ENCODE results near the gene NKPD1. TPM values are rescaled to one million over a fixed set of nuclear protein-coding genes. Genes with fewer than 3 reads are reported as not detected.

Gene NKPD1
- total RNA-seq, 3 donors from 2014 or later: 0.16 to 1.3 (median 1.0) TPM

DNA sequence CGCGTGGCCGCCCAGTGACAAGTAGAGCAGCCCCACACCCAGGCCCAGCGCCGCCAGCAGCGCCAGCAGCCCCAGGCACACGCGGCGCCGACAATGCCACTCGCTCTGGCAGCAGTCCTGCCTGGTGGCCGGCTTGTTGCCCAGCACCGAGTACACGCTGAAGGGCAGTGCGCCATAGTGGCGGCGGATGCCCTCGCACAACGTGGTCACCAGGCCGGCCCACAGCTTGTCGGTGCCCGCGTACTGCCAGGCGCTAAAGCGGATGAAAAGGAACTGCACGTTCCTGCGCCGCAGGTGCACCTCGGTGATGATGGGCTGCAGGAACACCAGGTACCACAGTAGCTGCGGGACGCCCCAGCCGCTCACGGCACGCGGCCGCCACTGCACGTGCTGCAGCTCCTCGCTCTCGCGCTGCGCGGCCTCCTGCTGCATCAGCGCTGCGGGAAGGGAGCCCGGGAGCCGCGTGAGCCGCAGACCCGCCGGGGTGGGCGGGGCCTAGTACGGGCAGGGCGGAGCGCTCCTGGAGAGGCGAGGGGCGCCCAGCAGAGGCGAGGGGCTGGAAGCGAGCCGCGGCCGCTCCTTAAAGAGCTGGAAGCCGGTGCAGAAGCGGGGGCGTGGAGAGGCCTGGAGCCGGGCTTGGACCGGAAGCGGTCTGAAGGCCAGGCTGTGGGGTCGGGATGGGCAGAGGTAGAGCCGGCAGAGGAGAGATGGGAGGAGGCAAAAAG lies 7.3 kb downstream of the NKPD1 start:
- TF ChIP-seq, protein P1, sequence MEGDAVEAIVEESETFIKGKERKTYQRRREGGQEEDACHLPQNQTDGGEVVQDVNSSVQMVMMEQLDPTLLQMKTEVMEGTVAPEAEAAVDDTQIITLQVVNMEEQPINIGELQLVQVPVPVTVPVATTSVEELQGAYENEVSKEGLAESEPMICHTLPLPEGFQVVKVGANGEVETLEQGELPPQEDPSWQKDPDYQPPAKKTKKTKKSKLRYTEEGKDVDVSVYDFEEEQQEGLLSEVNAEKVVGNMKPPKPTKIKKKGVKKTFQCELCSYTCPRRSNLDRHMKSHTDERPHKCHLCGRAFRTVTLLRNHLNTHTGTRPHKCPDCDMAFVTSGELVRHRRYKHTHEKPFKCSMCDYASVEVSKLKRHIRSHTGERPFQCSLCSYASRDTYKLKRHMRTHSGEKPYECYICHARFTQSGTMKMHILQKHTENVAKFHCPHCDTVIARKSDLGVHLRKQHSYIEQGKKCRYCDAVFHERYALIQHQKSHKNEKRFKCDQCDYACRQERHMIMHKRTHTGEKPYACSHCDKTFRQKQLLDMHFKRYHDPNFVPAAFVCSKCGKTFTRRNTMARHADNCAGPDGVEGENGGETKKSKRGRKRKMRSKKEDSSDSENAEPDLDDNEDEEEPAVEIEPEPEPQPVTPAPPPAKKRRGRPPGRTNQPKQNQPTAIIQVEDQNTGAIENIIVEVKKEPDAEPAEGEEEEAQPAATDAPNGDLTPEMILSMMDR (IDR thresholded peaks at IDR 0.05): no peak
- TF ChIP-seq POLR2A (IDR thresholded peaks at IDR 0.05) (no peak), POLR2AphosphoS5 (IDR thresholded peaks at IDR 0.05) (no peak)
- H3K36me3 ChIP-seq: no peaks in the 10 kb centered on the region
- no peaks in the 10 kb centered on the region for H3K9me3 ChIP-seq
- intact Hi-C loops (cut with DNase I; ENCODE audit: low total_unique reads): no loop called here
- peak overlapping the region; percentile 18 to 64 (median 46) for H3K4me3 ChIP-seq
- peaks cover 19% of the 10 kb centered on the region in 2 donors for H3K4me1 ChIP-seq
- no peak for DNase-seq (ENCODE audit: low spot score in 2 of 2)
- H3K27ac ChIP-seq: peak overlapping the region in 1 of 2 donors; percentile 9
- H3K27me3 ChIP-seq: peaks cover 2 to 8% of the 10 kb centered on the region in 2 donors

DNA sequence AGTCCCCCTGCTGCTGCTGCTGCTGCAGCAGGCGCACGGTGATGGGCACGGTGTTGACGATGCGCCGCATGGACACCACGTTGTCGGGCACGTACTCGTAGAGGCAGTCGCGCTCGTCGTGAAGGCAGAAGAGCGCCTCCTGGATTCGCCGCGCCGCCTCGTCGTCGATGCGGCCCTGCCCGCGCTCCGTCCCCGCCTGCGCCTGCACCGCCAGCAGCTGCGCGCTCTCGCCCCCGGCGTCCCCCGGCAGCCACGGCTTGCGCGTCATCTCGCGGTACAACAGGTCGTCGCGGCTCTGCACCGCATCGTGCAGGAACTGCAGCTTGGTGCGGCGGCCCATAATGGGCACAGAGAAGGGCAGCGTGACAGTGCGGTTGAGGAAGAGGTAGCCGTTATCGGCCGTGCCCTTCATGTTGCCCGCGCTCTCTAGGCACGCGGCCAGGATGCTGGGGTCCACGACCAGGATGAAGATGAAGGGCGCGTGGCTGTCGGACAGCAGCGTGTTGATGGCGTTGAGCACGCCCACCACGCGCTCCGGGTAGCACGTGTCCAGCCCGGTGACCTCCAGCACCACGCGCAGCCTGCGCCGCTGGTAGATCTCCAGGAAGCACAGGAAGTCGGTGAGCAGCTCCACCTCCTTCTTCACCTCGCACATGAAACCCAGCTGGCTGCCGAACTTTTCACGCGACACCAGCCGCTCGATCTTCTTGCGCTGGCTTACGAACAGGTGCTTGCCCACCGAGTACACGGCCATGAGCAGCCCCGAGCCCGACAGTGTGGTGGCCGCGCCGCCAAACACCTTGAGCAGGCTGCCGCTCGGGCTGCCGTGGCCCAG lies 8.1 kb downstream of the NKPD1 start:
- H3K27me3 ChIP-seq: peaks cover 2 to 8% of the 10 kb centered on the region in 2 donors
- no peaks in the 10 kb centered on the region for H3K36me3 ChIP-seq
- intact Hi-C loops (cut with DNase I; ENCODE audit: low total_unique reads): no loop called here

DNA sequence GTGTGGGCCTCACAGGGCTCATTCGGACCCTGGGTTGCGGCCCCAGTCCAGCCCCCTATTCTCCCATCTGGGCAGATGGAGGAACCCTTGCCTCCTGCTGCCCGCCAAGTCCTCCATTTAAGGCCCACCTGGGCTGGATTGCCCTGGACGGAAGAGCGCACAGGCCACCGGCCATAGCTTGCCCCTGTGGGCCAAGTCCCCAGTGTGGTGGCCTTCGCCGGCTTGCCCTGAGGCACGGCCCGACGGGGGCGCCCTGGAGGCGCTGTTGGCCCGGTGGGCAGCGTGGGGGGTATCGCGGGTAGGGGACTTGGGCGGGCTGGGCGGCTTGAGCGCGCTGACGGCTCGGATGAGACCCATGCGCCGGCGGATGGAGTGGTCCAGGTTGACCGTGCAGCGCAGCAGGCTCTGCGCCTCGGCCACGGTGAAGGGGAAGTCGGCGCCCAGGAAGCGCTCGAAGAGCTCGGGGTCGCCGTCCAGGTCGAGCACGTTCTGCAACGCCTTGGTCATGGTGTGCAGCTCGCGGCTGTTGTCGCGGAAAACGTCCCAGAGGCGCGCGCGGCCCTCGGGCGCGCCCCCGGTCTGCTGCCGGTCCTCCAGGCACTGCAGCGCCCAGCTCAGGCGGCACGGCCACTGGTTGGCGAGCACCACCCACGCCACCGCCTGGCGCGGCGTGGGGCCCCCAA lies 8.8 kb downstream of the NKPD1 start:
- Histone ChIP-seq H3K9me3 (no peaks in the 10 kb centered on the region), H3K4me3 (peak overlapping the region in 2 of 3 donors; percentile 46 to 64), H3K36me3 (no peaks in the 10 kb centered on the region), H3K4me1 (peaks cover 19% of the 10 kb centered on the region in 2 donors), H3K27me3 (peaks cover 2 to 8% of the 10 kb centered on the region in 2 donors), H3K27ac (no peak overlapping the region)
- intact Hi-C loops (cut with DNase I; ENCODE audit: low total_unique reads): no loop called here
- DNase-seq (ENCODE audit: low spot score in 2 of 2): no peak
- TF ChIP-seq POLR2A (IDR thresholded peaks at IDR 0.05): no peak
- TF ChIP-seq, protein P1 (IDR thresholded peaks at IDR 0.05): no peak
- no peak for TF ChIP-seq POLR2AphosphoS5 (IDR thresholded peaks at IDR 0.05)

More for the DNA sequence above, 8.1 kb downstream of the NKPD1 start:
- Histone ChIP-seq H3K4me3 (peak overlapping the region; percentile 18 to 64 (median 46)), H3K27ac (peak overlapping the region in 1 of 2 donors; percentile 9), H3K4me1 (peaks cover 19% of the 10 kb centered on the region in 2 donors), H3K9me3 (no peaks in the 10 kb centered on the region)
- no peak for TF ChIP-seq POLR2A (IDR thresholded peaks at IDR 0.05)
- TF ChIP-seq POLR2AphosphoS5 (IDR thresholded peaks at IDR 0.05): peak in 1 of 3 donors; percentile 44
- DNase-seq (ENCODE audit: low spot score in 2 of 2): peak in 1 of 2 donors; percentile 50

DNA sequence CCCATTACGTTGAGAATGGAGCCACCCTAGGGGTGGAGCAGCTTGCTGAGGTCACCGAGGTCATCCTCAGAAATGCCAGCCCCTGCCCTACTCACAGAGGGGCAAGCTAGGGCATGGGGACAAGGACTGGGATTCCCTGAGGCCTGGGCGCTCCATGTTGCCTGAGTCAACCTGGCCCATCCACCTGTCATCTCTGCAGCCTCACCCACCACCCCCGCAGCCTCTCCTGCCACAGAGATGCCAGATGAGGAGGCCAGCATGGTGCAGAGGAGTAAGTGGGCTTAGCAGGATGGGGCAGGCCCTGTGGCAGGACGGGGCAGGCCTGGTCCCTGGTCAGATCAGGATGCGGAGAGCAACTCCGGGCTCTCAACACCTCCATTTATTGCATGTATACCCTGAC lies 9.5 kb downstream of the NKPD1 start:
- TF ChIP-seq POLR2AphosphoS5 (IDR thresholded peaks at IDR 0.05): no peak
- TF ChIP-seq, protein P1 (IDR thresholded peaks at IDR 0.05): no peak
- no peak for TF ChIP-seq POLR2A (IDR thresholded peaks at IDR 0.05)
- Histone ChIP-seq H3K36me3 (no peaks in the 10 kb centered on the region), H3K4me3 (no peak overlapping the region), H3K27ac (no peak overlapping the region), H3K9me3 (no peaks in the 10 kb centered on the region), H3K4me1 (peaks cover 19% of the 10 kb centered on the region in 2 donors), H3K27me3 (peaks cover 2 to 8% of the 10 kb centered on the region in 2 donors)
- no peak for DNase-seq (ENCODE audit: low spot score in 2 of 2)
- intact Hi-C loops (cut with DNase I; ENCODE audit: low total_unique reads): no loop called here

DNA sequence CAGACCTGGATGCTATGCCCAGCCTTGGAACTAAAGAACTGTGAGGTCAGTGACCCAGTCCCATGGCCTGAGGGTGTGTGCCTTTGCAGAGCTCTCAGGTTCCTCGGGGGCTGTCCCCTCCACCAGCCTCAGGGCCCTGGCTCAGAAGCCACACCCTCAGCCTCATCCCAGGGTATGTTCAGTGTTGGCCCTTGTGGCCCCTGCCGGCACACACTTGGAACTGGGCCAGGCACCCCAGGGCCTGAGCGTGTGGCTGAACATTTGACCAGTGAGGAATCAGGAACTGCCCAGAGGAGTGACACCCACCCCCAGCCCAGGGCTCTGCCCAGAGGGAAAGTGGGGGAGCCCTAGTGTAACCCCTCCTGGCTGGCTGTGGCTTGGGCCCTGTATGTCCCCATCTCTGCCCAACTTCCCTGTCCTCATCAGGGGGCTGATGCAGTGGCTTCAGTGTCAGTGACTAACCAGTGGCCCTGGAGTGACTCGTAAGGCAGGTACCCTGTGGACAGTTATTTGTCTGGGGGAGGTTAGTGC lies 10.0 kb downstream of the NKPD1 start:
- H3K36me3 ChIP-seq: no peaks in the 10 kb centered on the region
- H3K27me3 ChIP-seq: peaks cover 2 to 8% of the 10 kb centered on the region in 2 donors
- no peak overlapping the region for H3K4me3 ChIP-seq
- intact Hi-C loops (cut with DNase I; ENCODE audit: low total_unique reads): no loop called here
- no peaks in the 10 kb centered on the region for H3K9me3 ChIP-seq
- peaks cover 19% of the 10 kb centered on the region in 2 donors for H3K4me1 ChIP-seq
- DNase-seq (ENCODE audit: low spot score in 2 of 2): no peak
- TF ChIP-seq POLR2A (IDR thresholded peaks at IDR 0.05): no peak
- TF ChIP-seq POLR2AphosphoS5 (IDR thresholded peaks at IDR 0.05): no peak
- TF ChIP-seq, protein P1 (IDR thresholded peaks at IDR 0.05): no peak
- H3K27ac ChIP-seq: no peak overlapping the region

Measured in breast epithelium (tissue), 4 donors.